CD4-positive, alpha-beta T cell (primary cell): ENCODE data around the gene PMM2. TPM values are rescaled to one million over a fixed set of nuclear protein-coding genes. Genes with fewer than 3 reads are reported as not detected.
"Not testable (repeated sequence)": the region's sequence is repeated elsewhere in the genome, so short reads cannot be mapped to it uniquely, and the experiment has no call there.

ENCODE experiments used
- ATAC-seq: fragments of 200-7000 bp; cut with Tn5 transposase; one replicate; pipeline ENCODE4 v1.10.0; 2022; ENCODE audit warnings: mild to moderate bottlenecking; ENCODE audit not compliant: poor library complexity
- CTCF ChIA-PET: fragments of 350-600 bp; sonication (Branson Sonifier 250); formaldehyde crosslinking; loops from one replicate; lab custom pipeline; 2021; ENCODE audit warnings: antibody characterized with exemption, inconsistent platforms; lab: Charles Lee
- POLR2A ChIA-PET: fragments of 350-600 bp; sonication (Branson Sonifier 250); formaldehyde crosslinking; loops from one replicate; lab custom pipeline; 2021; ENCODE audit warnings: antibody characterized with exemption, inconsistent platforms; lab: Charles Lee
- DNase-seq, 14 experiments: peaks; one replicate each; pipeline ENCODE4 v3.0.0-alpha.2; 2013 to 2020; ENCODE audit warnings: mixed read lengths in 2 of 14
- H3K27ac ChIP-seq, 2 donors: one replicate each; pipeline versions ENCODE4 v1.5.1 to v1.7.0; 2013; ENCODE audit warnings: low read length in 2 of 2, low read depth in 1 of 2, mild to moderate bottlenecking in 1 of 2
- H3K27me3 ChIP-seq, 2 experiments: 1 replicate in 1 of 2; 2 replicates in 1 of 2; pipeline versions ENCODE4 v1.6.1 to v1.7.0; 2013; ENCODE audit warnings: low read length in 2 of 2, control low read depth in 1 of 2, mild to moderate bottlenecking in 1 of 2, moderate library complexity in 1 of 2; ENCODE audit not compliant: insufficient read depth in 2 of 2, control insufficient read depth in 1 of 2
- H3K36me3 ChIP-seq: one replicate; pipeline ENCODE4 v1.6.1; 2013; ENCODE audit warnings: low read length, control low read depth; ENCODE audit not compliant: insufficient read depth
- H3K4me1 ChIP-seq: one replicate; pipeline ENCODE4 v1.6.1; 2013; ENCODE audit warnings: low read length, control low read depth; ENCODE audit not compliant: insufficient read depth
- H3K4me3 ChIP-seq: one replicate; pipeline ENCODE4 v1.5.1; 2013; ENCODE audit warnings: mild to moderate bottlenecking, low read length, moderate library complexity
- H3K9me3 ChIP-seq, 2 experiments: 1 replicate in 1 of 2; 2 replicates in 1 of 2; pipeline versions ENCODE4 v1.6.1 to v1.7.0; 2013; ENCODE audit warnings: low read length in 2 of 2, mild to moderate bottlenecking in 2 of 2, control low read depth in 1 of 2, moderate library complexity in 1 of 2; ENCODE audit not compliant: control insufficient read depth in 1 of 2, insufficient read depth in 1 of 2
- H3K27ac Mint-ChIP-seq: one replicate; pipeline ENCODE4 v1.8.0; 2020; ENCODE audit warnings: mixed read lengths
- H3K27me3 Mint-ChIP-seq: one replicate; pipeline ENCODE4 v1.8.0; 2021; ENCODE audit warnings: mixed read lengths
- H3K36me3 Mint-ChIP-seq: one replicate; pipeline ENCODE4 v1.8.0; 2021; ENCODE audit warnings: low read depth, mixed read lengths
- H3K4me1 Mint-ChIP-seq: one replicate; pipeline ENCODE4 v1.8.0; 2021; ENCODE audit warnings: low read depth, mixed read lengths
- H3K4me3 Mint-ChIP-seq: one replicate; pipeline ENCODE4 v1.8.0; 2020; ENCODE audit warnings: mild to moderate bottlenecking, mixed read lengths
- H3K9me3 Mint-ChIP-seq: one replicate; pipeline ENCODE4 v1.8.0; 2020; ENCODE audit warnings: mixed read lengths
- intact Hi-C, 2 experiments: fragments of 100-400 bp; cut with DNase I in 1 of 2; cut with micrococcal nuclease in 1 of 2; formaldehyde crosslinking; loops; one replicate each; pipeline versions ENCODE4 v1.15.1 to v1.9.0; 2023 to 2025; cut with DNase I, micrococcal nuclease
- total RNA-seq, 174 experiments: library from RNA in 2 of 174; stranded (reverse) in 2 of 174; gene quantifications; one replicate each; pipeline ENCODE4 v1.2.3 and lab custom pipeline; 2021 to 2026
- TF ChIP-seq, protein P1 (sequence below): fragments of 200-600 bp; IDR thresholded peaks from one replicate; pipeline ENCODE4 v1.8.0; 2022; ENCODE audit warnings: antibody characterized with exemption, mild to moderate bottlenecking

Gene PMM2
- total RNA-seq, 2 experiments from 2014 or later = 24.2 to 27.0 TPM

DNA sequence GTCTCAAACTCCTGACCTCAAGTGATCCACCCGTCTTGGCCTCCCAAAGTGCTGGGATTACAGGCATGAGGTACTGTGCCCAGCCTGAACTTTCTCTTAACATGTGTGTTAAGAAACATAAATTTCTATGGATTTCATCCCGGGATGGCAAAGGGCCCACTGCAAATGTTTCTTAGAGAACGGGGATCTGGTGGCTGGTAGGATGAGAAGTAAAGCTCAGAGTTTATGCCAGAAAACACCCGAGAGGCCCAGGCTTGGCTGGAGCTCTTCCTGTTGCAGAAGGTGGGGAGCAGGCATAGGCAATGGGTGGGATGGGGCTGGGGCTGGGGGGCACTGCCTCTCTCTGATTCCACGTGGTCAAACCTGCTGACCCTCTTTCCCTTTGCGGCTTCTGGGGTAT is 76.7 kb downstream of the PMM2 start:
- Histone ChIP-seq H3K27me3 (no peaks in the 10 kb centered on the region), H3K4me3 (no peak overlapping the region), H3K36me3 (no peaks in the 10 kb centered on the region), H3K9me3 (no peaks in the 10 kb centered on the region), H3K4me1 (peaks cover 31% of the 10 kb centered on the region), H3K27ac (no peak overlapping the region)
- no peaks in the 10 kb centered on the region for H3K27me3 Mint-ChIP-seq
- DNase-seq = no peak
- intact Hi-C loops = loop anchor here in 1 of 2 experiments (5.0 kb wide), 1 partner anchor 252 kb away; the partner anchor contains the start of gene METTL22
- H3K36me3 Mint-ChIP-seq = no peaks in the 10 kb centered on the region
- peak overlapping the region; percentile 15 for H3K4me3 Mint-ChIP-seq
- TF ChIP-seq, protein P1, sequence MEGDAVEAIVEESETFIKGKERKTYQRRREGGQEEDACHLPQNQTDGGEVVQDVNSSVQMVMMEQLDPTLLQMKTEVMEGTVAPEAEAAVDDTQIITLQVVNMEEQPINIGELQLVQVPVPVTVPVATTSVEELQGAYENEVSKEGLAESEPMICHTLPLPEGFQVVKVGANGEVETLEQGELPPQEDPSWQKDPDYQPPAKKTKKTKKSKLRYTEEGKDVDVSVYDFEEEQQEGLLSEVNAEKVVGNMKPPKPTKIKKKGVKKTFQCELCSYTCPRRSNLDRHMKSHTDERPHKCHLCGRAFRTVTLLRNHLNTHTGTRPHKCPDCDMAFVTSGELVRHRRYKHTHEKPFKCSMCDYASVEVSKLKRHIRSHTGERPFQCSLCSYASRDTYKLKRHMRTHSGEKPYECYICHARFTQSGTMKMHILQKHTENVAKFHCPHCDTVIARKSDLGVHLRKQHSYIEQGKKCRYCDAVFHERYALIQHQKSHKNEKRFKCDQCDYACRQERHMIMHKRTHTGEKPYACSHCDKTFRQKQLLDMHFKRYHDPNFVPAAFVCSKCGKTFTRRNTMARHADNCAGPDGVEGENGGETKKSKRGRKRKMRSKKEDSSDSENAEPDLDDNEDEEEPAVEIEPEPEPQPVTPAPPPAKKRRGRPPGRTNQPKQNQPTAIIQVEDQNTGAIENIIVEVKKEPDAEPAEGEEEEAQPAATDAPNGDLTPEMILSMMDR = no peak
- H3K9me3 Mint-ChIP-seq = no peaks in the 10 kb centered on the region
- CTCF ChIA-PET = no interaction called here
- POLR2A ChIA-PET = interaction anchor here (0.8 kb wide), 1 partner anchor 217 kb away, joined by 4 read pairs; the partner anchor contains the start of gene HAPSTR1
- peaks cover 20% of the 10 kb centered on the region for H3K4me1 Mint-ChIP-seq
- no peak for ATAC-seq
- peak overlapping the region; percentile 50 for H3K27ac Mint-ChIP-seq

GRCh38 chr16:8875317-8875716 is 77.7 kb downstream of the PMM2 start:
- ATAC-seq, DNase-seq, H3K27me3 Mint-ChIP-seq, intact Hi-C loops, H3K27ac ChIP-seq, H3K9me3 ChIP-seq, H3K36me3 ChIP-seq, H3K27me3 ChIP-seq, H3K27ac Mint-ChIP-seq, H3K4me3 Mint-ChIP-seq, H3K36me3 Mint-ChIP-seq, H3K4me3 ChIP-seq, H3K9me3 Mint-ChIP-seq: not testable (repeated sequence)
- H3K4me1 Mint-ChIP-seq = peaks cover 19% of the 10 kb centered on the region
- ChIA-PET CTCF (interaction anchor here (0.7 kb wide), 1 partner anchor 25 kb away, joined by 3 read pairs; no protein-coding TSS in a partner anchor), POLR2A (interaction anchor here (0.8 kb wide), 1 partner anchor 216 kb away, joined by 4 read pairs; the partner anchor contains the start of gene HAPSTR1)
- H3K4me1 ChIP-seq = peaks cover 26% of the 10 kb centered on the region

DNA sequence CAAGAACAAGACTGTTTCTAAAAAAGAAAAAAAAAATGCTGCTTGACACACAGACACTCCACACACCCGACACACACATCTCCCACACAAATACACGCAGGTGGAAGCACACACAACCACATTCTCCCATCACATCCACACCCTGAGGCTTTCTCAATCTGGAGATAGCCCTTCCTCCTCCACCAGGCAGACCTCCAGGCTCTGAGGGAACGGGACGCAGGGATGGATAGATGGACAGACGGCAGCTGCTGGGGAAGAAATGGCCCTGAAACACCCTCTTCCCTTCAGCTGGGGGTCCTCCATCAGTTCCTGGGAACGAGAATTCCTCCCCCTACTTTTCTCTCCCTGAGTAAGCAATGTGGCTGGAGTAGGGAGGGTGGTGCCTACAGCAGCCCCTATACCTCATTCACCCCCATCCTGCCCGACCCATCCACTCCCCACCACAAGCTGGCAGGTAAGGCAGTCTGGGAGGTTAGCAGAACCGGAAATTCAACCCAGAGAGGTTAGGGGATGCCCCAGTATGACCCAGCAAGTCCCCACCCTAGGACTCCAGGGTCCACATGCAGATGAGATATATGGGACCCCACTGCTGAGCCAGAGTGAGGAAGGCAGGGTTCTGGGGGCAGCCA is 80.4 kb downstream of the PMM2 start:
- POLR2A ChIA-PET = interaction anchor here (0.7 kb wide), 1 partner anchor 9 kb away, joined by 4 read pairs; the partner anchor contains the start of gene CARHSP1
- H3K27ac Mint-ChIP-seq = no peak overlapping the region
- H3K4me3 Mint-ChIP-seq = no peak overlapping the region

More for the DNA sequence above, 80.4 kb downstream of the PMM2 start:
- Mint-ChIP-seq H3K4me1 (peaks cover 10% of the 10 kb centered on the region), H3K9me3 (no peaks in the 10 kb centered on the region), H3K36me3 (no peaks in the 10 kb centered on the region), H3K27me3 (no peaks in the 10 kb centered on the region)
- peaks cover 19% of the 10 kb centered on the region for H3K4me1 ChIP-seq
- TF ChIP-seq, protein P1 = no peak
- no peaks in the 10 kb centered on the region for H3K9me3 ChIP-seq
- no peak overlapping the region for H3K4me3 ChIP-seq
- ATAC-seq (no peak), DNase-seq (peak in 1 of 14 experiments; percentile 39)
- intact Hi-C loops = no loop called here
- CTCF ChIA-PET = interaction anchor here (2.9 kb wide), 1 partner anchor 13 kb away, joined by 13 read pairs; no protein-coding TSS in a partner anchor
- no peaks in the 10 kb centered on the region for H3K36me3 ChIP-seq
- no peaks in the 10 kb centered on the region for H3K27me3 ChIP-seq
- no peak overlapping the region for H3K27ac ChIP-seq
